ENCODE results near the gene SCML2.
"Not testable (repeated sequence)": the region's sequence is repeated elsewhere in the genome, so short reads cannot be mapped to it uniquely, and the experiment has no call there.

GRCh38 chrX:18229646-18230045 is 124.8 kb downstream of the SCML2 start:
- TF ChIP-seq CTCF (IDR thresholded peaks at IDR 0.05); EZH2 (IDR thresholded peaks at IDR 0.05; ENCODE audit: borderline replicate concordance, insufficient read depth, low read depth, low read length, poor library complexity, severe bottlenecking): not testable (repeated sequence)

All from B cell (primary cell).